HG03139 (cell line): Measurements from ENCODE around the gene ZG16B.

Source experiments
- ATAC-seq: cut with Tn5 transposase; IDR thresholded peaks from one replicate; pipeline ENCODE4 v1.9.1; 2021; ENCODE audit not compliant: unreplicated experiment

ZG16B gene

DNA sequence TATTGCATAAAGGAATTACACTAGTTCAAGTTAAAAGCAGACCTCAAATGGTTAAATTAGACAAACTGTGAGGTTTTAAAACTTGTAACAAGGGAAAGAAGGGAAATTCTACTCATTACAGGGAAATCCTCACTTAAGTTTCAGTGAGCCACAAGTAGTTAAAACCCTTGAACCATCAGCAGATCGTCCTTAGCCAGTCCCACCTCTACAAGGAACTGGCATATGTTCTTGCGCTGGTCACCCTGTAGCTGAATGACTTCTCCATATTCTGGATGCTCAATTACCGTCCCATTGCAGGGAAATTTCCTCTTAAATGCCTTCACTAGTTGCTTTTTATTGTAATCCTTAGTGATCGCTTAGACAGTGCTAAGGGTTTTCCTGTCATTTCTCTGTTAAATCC is 7.6 kb upstream of the ZG16B start:
- no peak for ATAC-seq

DNA sequence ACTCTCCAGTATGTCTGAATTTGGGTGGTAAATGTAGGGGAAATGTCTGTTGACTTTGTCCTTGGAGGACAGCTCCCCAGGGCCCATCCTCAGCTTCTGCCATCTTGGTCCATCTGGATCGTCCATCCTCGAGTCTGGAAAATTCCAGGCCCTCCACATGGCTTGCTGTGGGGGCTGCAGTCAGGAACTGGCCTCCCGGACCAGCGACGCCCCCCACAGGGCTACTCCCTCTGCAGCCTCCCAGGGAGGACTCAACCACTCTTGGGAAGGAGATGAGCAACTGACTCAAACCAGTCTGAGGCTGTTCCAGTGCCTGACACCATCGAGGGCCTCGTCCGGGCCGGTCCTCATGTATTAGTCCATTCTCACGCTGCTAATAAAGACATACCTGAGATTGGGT is 5.5 kb upstream of the ZG16B start:
- ATAC-seq, result no peak

DNA sequence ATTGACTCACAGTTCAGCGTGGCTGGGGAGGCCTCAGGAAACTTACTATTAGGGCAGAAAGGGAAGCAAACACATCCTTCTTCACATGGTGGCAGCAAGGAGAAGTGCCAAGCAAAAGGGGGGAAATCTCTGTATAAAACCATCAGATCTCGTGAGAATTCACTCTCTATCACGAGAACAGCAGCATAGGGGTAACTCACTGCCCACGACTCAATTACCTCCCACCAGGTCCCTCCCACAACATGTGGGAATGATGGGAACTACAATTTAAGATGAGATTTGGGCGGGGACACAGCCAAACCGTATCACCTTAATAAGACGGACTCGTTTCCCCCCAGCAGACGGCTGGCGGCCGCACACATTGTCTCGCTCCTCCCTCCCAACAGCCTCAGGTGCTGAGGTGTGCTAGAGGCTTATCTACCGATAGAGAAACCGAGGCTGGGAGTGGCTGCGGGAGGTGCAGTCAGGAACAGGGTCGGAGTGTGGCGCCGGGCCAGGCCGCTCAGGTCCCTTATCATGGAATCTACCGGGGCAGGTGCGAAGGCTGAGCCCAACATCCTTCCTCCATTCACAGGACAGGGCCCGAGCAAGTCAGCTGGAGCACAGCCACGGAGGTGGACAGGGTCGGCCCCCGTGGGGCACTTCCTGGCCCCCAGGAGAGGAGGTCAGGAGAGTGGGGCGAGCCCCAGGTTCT is 4.9 kb upstream of the ZG16B start:
- no peak for ATAC-seq

DNA sequence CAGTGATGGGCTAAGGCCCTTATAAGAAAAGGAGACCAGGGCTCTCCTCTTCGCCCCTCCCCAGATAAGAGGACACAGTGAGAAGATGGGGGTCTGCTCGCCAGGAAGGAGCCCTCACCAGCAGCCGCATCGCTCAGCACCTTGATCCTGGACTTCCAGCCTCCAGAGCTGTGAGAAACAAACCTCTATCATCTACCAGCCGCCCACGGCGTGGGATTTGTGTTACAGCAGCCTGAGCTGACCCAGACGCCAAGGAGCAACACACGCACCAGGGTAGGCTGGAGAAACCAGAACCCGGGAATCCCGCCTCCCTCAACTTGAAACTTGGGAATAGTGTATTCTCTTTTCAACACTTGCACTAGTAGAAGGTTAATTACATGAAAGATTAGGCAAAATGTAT is 4.2 kb upstream of the ZG16B start:
- no peak for ATAC-seq

DNA sequence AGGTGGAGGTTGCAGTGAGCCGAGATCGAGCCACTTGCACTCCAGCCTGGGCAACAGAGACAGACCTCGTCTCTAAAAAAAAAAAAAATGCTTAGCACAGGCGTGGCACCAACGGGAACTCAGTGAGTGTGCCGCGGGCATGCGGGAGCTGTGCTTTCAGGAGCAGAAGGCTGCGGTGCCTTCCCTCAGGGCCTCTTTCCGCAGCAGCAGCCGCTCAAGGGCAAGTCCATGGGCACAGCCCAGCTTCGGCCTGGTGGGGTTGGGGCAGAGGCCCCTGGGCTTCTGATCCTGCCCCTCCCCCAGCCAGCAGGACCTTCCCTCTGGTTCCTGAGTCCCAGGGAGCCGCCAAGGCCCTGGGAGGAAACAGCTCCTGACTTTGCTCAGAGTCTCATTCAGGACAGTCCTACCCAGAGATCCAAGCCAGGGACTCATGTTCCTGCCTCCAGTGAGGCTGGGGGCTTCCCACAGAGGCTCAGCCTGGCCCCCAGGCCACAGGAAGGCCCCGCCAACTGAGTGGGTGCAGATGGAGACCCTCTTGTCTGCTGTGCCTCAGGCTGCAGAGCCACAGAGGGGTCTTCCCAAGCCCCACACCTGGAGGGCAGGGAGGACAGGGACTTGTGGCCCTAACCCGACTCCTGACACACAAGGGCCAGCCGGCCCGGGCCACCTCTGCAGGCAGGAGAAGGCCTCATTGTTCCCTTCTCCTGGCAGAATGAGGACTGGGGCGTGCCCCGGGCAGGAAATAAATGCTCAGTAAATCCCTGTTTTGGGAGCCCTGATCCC is 3.3 kb upstream of the ZG16B start:
- ATAC-seq, result no peak

DNA sequence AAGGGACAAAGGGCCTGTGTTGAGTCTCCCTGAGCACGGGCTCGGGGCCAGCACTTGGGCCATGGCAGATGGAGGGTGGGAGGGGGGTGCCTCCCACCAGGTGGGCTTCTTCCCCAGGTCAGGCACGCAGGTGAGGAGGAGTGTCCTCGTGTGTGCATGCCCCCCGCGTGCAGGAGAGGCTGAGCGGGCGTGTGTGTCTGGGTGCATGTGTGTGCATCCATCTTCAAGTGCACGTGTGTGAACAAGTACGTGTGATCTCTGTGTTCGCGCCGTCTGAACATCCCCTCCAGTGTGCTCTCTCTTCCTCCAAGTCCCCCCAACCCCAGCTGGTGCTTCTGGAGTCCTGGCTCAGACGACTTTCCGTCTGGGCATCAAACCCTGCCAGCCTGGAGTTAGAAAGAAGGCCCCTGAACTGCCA is 2.7 kb upstream of the ZG16B start:
- no peak for ATAC-seq

DNA sequence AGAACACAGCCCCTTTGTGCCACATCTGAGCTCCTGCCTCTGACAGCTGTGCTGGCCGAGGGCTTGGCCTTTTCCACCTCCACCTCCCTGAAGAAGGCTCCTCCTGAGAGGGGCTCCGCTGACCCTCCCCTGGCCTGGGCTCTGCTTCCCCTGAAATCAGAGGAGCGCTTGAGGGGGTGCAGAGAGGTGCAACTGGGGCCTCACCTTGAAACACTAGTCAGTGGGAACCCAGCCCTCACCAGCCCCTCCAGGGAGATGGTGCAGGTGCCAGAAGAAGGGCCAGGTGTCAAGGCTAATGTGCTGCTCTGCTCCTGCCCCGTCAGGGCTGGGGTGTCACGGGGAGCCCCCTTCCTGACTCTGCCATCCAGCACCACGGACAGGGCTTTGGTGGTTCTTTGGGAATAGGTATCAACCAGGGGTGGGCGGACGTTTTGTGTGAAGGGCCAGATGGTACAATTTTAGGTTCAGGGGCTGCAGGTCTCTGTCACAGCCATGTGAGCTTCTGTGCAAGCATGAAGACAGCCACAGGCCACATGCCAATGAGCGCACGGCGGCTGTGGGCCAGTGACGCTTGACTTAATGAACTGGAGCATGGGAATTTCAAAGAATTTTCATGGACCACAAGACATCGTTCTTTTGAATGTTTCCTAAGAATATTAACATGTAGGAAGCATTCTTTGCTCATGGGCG is 2.1 kb upstream of the ZG16B start:
- ATAC-seq, result no peak

DNA sequence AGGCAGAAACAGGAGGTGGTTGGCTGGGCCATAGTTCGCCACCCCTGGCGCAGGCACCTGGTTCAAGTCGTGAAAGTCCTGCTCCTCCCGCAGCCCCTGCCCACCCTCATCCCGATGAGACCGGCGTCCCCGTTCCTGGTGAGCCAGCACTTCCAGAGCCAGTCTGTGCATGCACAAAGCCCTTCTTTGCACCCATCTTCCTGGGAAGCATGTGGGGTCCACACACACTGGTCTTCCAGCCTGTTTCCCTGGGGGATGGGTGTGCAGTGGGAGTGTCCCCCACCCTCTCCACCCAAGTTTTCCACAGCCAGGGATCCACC is 1.6 kb upstream of the ZG16B start:
- ATAC-seq, result no peak

DNA sequence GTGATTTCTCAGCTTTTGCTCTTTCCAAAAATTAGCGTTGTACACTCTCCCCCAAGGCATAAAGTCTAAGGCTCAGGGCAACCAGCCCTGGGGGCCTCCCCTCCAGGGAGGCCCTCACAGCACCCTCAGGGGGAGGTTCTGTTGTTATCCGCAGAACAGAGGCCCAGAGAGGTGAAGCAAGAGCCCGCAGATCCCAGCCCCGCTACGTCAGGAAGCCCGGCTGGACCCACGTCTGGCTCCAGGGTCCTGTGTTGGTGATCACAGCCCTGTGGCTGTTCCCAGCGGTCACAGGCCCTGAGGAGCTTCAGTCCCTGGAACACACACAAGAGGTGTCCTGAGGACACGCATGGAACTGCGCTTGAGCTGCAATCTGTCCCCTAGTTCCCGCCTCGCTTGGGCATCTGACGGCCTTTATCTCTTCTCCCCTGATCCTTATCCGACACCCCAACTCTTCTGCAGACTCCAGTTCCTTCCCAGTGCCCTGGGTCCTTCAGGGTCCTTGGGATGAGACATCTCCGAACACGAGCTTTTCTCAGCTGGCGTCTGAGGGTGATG is 1.1 kb upstream of the ZG16B start:
- no peak for ATAC-seq

DNA sequence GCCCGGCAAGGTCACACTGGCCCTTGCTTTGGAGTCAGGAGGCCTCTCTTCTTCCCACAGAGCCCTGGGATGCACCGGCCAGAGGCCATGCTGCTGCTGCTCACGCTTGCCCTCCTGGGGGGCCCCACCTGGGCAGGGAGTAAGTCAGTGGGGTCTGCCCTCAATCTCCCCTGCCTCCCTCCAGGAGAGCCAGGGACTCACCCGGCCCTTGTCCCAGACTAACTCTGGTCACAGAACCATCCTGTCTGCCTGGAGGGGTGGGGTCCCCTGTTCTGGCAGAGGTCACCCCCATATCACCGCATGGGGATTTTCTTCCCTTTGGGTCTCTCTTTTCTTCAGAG is 222 bp downstream of the ZG16B start:
- ATAC-seq, result no peak

DNA sequence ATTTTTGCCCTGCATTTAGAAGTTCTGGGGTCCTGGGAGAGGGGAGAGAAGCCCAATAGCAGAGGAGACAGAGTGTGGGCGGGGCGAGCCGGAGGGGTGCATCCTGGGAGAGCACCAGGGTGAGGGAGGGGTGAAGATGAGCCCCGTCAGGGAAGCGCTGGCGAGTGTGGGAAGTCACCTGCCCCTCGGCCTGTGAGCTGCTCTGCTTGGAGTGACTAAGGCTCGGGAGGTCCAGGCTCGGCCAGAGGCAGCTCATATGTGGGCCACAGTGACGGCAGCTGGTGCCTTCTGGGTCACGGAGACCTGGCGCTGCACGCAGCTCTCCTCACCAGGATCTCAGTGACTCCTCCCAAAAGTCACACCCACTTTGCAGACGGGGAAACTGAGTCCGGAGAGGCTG is 1.1 kb downstream of the ZG16B start:
- no peak for ATAC-seq

DNA sequence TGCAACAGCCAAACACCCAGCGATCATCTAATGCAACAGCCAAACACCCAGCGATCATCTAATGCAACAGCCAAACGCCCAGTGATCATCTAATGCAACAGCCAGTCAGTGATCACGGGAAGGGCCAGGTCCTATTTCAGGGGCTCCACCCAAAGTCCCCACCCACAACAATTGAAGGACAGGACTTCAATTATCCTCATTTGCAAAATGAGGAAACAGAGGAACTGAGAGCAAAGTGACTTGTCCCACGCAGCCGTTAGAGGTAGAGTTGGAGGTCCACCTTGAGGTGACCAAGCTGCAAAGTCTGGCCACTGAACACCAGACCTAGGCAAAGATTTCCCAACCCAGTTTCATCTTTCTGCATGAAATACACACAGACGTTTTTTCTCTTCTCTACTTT is 3.7 kb downstream of the ZG16B start:
- no peak for ATAC-seq

DNA sequence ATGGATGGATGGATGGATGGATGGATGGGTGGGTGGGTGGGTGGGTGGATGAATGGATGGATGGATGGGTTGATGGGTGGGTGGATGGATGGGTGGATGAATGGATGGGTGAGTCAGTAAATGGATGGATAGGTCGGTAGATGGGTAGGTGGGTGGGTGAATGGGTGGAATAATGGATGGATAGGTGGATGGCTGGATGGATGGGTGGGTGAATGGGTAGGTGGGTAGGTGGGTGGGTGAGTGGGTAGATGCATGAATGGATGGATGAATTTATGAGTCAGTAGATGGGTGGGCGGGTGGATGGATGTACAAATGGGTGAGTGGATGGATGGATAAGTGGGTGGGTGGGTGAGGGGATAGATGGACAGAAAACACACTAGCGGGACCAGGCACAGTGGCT is 4.9 kb downstream of the ZG16B start:
- no peak for ATAC-seq

DNA sequence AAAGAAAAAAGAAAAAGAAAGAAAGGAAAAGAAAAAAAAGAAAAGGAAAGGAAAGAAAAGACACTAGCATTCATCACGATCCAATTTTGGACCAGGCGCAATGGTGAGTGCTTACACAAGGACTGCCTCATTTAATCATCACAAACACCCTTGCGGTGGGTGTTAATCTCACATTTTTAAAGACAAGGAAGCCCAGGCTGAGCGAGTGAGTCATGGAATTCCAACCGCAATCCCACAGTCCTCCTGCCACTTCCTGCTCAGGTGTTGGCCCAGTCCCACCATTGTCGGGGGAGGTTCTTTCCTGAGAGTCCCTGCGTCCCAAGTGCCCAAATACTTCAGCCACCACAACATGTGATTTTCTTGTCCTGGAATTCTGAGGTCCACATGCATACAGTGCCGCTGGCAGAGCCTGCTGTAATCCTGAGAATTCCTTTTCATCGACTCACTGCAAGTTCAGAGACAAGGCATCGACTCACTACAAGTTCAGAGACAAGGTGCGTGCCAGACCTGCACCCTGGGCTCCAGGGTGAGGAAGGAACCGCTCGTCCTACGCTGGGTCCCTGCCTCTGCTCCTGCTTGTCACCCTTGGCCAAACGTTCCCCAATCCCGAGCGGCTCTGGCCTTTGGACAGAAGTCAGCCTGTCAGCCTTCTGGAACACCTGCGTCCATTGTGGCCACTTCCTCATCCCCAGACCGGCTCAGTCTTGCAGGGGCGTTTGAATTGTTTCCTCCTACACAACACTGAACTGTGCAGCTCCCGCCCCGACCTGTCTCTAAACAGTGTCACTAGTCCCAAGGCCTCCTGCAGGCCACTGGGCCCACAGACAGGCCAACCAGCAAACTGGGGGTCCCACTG is 5.8 kb downstream of the ZG16B start:
- no peak for ATAC-seq

DNA sequence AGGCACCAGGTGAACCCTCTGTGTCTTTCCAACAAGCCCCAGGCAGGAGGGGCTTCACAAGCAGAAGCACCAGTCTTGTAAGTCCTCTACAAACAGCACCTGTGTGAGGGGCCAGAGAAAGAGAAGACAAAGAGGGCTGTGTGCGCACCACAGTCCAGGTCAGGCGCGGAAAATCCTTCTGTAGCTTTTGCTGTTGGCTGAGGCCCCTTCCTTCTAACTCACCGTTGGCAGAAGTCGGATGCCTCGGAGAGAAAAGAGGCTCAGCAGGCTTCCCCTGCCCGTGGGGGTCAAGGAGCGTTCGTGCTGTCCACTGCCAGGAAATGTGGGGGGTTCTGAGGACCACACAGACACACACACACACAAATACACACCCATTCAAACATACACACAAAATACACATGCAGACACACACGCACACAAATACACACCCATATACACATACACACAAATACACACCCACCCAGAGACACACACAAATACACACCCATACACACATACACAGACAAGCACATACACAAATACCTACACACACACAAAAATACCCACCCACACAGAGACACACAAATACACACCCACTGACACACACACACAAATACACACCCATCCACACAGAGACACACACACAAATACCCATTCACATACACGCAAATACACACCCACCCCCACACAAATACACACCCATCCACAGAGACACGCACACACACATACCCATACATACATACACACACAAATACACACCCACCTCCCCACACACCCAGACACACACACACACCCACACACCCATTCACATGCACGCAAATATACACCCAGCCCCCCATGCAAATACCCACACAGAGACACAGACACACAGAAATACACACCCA is 6.8 kb downstream of the ZG16B start:
- ATAC-seq, result no peak

DNA sequence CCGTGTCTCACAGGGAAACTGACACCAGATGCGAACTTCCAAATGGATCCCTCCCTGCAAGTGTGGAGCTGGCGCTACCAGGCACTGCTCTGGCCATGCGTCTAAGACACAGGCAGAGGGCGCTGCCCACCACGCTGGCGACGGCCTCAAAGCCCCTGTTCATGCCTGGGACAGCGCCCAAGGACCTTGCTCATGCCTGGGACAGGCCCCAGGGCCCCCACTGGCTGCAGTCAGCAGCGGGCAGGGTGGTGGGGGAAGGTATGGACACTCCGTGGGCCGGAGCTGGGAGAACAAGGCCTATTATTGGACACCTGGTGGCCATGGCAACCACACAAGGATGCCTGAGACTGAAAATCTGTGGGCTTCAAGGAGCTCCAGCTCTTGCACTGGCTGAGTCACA is 8.8 kb downstream of the ZG16B start:
- ATAC-seq, result no peak

DNA sequence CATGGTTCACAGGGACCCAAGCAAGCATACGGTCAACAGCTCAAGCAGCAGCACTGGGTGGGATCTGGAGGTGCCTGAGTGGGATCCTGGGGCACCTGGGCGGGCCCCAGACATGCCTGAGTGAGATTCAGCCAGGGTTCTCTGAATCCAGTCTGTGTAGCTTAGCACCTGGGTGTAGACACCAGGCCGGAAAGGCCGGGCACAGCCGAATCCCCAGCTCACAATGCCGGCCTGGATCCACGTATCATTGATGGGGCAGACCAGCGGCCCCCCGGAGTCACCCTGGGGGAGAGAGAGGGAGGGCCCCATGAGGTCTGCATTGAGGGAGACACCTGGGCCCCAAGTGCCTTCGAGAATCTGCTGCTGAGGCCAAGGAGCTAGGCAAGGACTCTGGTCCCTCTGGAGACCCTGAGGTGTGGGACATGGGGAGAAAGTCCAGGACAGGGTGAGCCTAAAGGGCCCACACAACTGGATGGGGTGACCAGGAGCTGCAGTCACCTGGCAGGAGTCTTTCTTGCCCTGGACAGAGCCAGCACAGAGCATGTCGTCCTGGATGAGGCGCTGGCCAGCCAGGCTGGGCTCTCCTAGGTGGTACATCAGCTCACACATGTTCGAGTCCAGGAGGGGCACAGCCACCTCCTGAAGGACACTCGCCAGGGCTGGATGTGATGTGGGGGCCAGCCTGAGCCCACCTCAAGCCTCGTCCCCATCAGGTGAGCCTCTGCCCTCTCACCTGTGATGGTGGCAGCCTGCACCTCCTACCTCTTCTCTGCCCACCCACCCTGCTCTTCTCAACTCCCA is 9.7 kb downstream of the ZG16B start:
- no peak for ATAC-seq

DNA sequence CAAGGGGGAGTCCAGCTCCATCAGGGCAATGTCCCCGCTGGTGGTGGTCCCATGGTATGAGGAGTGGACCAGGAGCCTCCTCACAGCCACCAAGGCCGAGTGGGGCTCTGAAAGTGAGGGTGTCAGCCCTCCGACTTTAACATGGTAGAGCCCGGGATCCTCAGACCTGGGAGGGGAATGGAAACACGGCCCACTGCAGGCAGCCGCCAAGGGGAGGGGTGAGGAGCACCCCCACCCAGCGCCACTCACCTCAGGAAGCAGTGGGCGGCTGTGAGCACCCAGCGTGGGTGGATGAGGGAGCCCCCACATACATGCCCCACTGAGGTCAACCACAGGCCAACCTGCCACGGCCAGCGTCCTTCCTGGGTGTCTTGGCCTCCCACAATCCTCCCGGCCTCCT is 10.8 kb downstream of the ZG16B start:
- no peak for ATAC-seq

DNA sequence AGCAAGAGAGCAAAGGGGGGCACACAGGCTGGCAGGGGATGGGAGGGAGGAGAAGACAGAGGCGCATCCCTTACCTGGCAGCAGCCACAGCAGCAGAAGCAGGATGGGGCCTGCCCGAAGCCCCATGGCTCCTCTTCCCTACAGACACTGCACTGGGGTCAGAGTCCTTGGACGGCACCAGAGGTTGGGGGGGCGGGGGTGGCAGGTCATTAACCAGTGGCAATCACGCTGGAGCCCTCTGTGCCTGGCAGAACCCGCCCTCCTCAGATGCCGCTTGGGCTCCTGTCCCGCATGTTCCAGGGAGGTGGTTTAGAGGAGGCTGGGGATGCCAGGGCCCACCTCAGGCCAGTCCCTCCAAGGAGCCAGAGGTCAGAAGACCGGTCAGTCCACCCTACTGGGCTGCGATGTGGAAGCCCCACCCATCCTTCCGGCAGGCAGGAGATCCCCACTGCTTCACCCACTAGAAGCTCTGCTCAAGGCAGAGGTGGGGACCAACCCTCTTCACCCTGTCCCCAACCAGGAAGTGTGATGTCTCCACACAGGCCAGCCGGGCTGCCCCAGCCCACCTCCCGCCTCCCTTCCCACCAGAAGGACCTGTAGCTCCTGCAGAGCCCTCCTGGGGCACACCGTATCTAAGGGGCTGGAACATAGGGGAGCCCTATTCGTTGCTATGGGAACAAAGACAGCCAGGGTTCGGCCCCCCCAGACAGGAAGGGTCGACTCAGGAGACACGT is 11.7 kb downstream of the ZG16B start:
- ATAC-seq, result no peak
